Rectal smooth muscle tissue (tissue), 1 donor: ENCODE data around the gene PRPF8.
"Not testable (repeated sequence)": the region's sequence is repeated elsewhere in the genome, so short reads cannot be mapped to it uniquely, and the experiment has no call there.

Experiments
- H3K27ac ChIP-seq: one replicate; pipeline ENCODE4 v1.7.0; 2013; ENCODE audit warnings: low read depth, low read length, inconsistent platforms
- H3K27me3 ChIP-seq: one replicate; pipeline ENCODE4 v1.7.0; 2013; ENCODE audit warnings: low read length; ENCODE audit not compliant: control insufficient read depth, insufficient read depth
- H3K36me3 ChIP-seq: one replicate; pipeline ENCODE4 v1.7.0; 2013; ENCODE audit warnings: low read length; ENCODE audit not compliant: control insufficient read depth, insufficient read depth
- H3K4me1 ChIP-seq: one replicate; pipeline ENCODE4 v1.7.0; 2013; ENCODE audit warnings: low read length; ENCODE audit not compliant: control insufficient read depth, insufficient read depth
- H3K4me3 ChIP-seq: one replicate; pipeline ENCODE4 v1.7.0; 2013; ENCODE audit warnings: low read length
- H3K9ac ChIP-seq: one replicate; pipeline ENCODE4 v1.7.0; 2013; ENCODE audit warnings: low read length

Gene PRPF8

GRCh38 chr17:1658100-1658499, 26.6 kb downstream of the PRPF8 start:
- Histone ChIP-seq H3K36me3 (peaks cover 74% of the 10 kb centered on the region), H3K9ac (no peak overlapping the region), H3K27me3 (no peaks in the 10 kb centered on the region), H3K4me3 (no peak overlapping the region), H3K27ac (no peak overlapping the region), H3K4me1 (no peaks in the 10 kb centered on the region)

- no peak overlapping the region for H3K9ac ChIP-seq
- peaks cover 5% of the 10 kb centered on the region for H3K4me1 ChIP-seq
- peaks cover 69% of the 10 kb centered on the region for H3K36me3 ChIP-seq
- H3K27me3 ChIP-seq, result no peaks in the 10 kb centered on the region
- H3K4me3 ChIP-seq, result no peak overlapping the region
- no peak overlapping the region for H3K27ac ChIP-seq
Observed at GRCh38 chr17:1653735-1654134, 30.9 kb downstream of the PRPF8 start.

GRCh38 chr17:1652794-1653193, 31.9 kb downstream of the PRPF8 start:
- not testable (repeated sequence) for H3K27ac ChIP-seq, H3K9ac ChIP-seq, H3K27me3 ChIP-seq, H3K4me3 ChIP-seq
- Histone ChIP-seq H3K4me1 (peaks cover 10% of the 10 kb centered on the region), H3K36me3 (peaks cover 60% of the 10 kb centered on the region)

GRCh38 chr17:1651559-1651844, 33.2 kb downstream of the PRPF8 start:
- H3K36me3 ChIP-seq, result peaks cover 53% of the 10 kb centered on the region
- H3K4me3 ChIP-seq, result no peak overlapping the region
- H3K27ac ChIP-seq, result no peak overlapping the region
- peaks cover 15% of the 10 kb centered on the region for H3K4me1 ChIP-seq
- H3K9ac ChIP-seq, result no peak overlapping the region
- no peaks in the 10 kb centered on the region for H3K27me3 ChIP-seq

GRCh38 chr17:1650731-1651558, 33.7 kb downstream of the PRPF8 start:
- no peak overlapping the region for H3K27ac ChIP-seq
- H3K36me3 ChIP-seq, result peaks cover 48% of the 10 kb centered on the region
- no peak overlapping the region for H3K9ac ChIP-seq
- no peaks in the 10 kb centered on the region for H3K27me3 ChIP-seq
- H3K4me1 ChIP-seq, result peaks cover 15% of the 10 kb centered on the region
- H3K4me3 ChIP-seq, result no peak overlapping the region

- Histone ChIP-seq H3K36me3 (peaks cover 42% of the 10 kb centered on the region), H3K9ac (peak within 1 kb of the TSS; percentile 64), H3K27me3 (no peaks in the 10 kb centered on the region), H3K4me3 (peak within 1 kb of the TSS; percentile 76), H3K4me1 (peaks cover 15% of the 10 kb centered on the region), H3K27ac (peak within 1 kb of the TSS; percentile 97)
Observed at GRCh38 chr17:1649844-1650501, 34.7 kb downstream of the PRPF8 start, which contains the start of gene RILP. Gene RILP, minus strand, starts transcription at chr17:1649866. Its CDS starts 62 bp downstream, at chr17:1649804.

GRCh38 chr17:1648963-1649843, 35.5 kb downstream of the PRPF8 start:
- peaks cover 15% of the 10 kb centered on the region for H3K4me1 ChIP-seq
- peak overlapping the region; percentile 97 for H3K27ac ChIP-seq
- H3K4me3 ChIP-seq, result peak overlapping the region; percentile 76
- H3K36me3 ChIP-seq, result peaks cover 36% of the 10 kb centered on the region
- no peaks in the 10 kb centered on the region for H3K27me3 ChIP-seq
- peak overlapping the region; percentile 64 for H3K9ac ChIP-seq

GRCh38 chr17:1648173-1648962, 36.3 kb downstream of the PRPF8 start:
- H3K4me1 ChIP-seq, result peaks cover 17% of the 10 kb centered on the region
- H3K27me3 ChIP-seq, result no peaks in the 10 kb centered on the region
- peak overlapping the region; percentile 63 for H3K4me3 ChIP-seq
- peaks cover 28% of the 10 kb centered on the region for H3K36me3 ChIP-seq
- no peak overlapping the region for H3K9ac ChIP-seq
- peak overlapping the region; percentile 78 for H3K27ac ChIP-seq

- Histone ChIP-seq H3K4me3 (peak overlapping the region; percentile 63), H3K27ac (peak overlapping the region; percentile 78), H3K36me3 (peaks cover 22% of the 10 kb centered on the region), H3K9ac (no peak overlapping the region), H3K4me1 (peaks cover 17% of the 10 kb centered on the region), H3K27me3 (no peaks in the 10 kb centered on the region)
Observed at GRCh38 chr17:1647802-1648171, 36.9 kb downstream of the PRPF8 start.

- Histone ChIP-seq H3K4me1 (peaks cover 17% of the 10 kb centered on the region), H3K36me3 (peaks cover 8% of the 10 kb centered on the region), H3K9ac (no peak overlapping the region), H3K27me3 (no peaks in the 10 kb centered on the region), H3K27ac (peak overlapping the region; percentile 19), H3K4me3 (no peak overlapping the region)
Observed at GRCh38 chr17:1646199-1646875, 38.3 kb downstream of the PRPF8 start.
